HG02884 (cell line): Measurements from ENCODE around the gene ACOT8.

Experiments
- ATAC-seq: cut with Tn5 transposase; IDR thresholded peaks from one replicate; pipeline ENCODE4 v1.9.1; 2021; ENCODE audit warnings: mild to moderate bottlenecking, moderate library complexity; ENCODE audit not compliant: unreplicated experiment

ACOT8 gene

GRCh38 chr20:45857882-45858216, 657 bp upstream of the ACOT8 start:
- peak; percentile 24 for ATAC-seq

- ATAC-seq, result no peak
Observed at GRCh38 chr20:45853484-45853883, 3.7 kb downstream of the ACOT8 start.

- no peak for ATAC-seq
Observed at GRCh38 chr20:45852326-45852725, 4.9 kb downstream of the ACOT8 start.

GRCh38 chr20:45851501-45851900, 5.7 kb downstream of the ACOT8 start:
- ATAC-seq, result no peak

- ATAC-seq, result no peak
Observed at GRCh38 chr20:45850926-45851325, 6.3 kb downstream of the ACOT8 start.

- no peak for ATAC-seq
Observed at GRCh38 chr20:45850238-45850637, 7.0 kb downstream of the ACOT8 start.

- ATAC-seq, result no peak
Observed at GRCh38 chr20:45848969-45849582, 8.1 kb downstream of the ACOT8 start.

GRCh38 chr20:45848421-45848820, 8.8 kb downstream of the ACOT8 start:
- ATAC-seq, result no peak

GRCh38 chr20:45845452-45845851, 11.7 kb downstream of the ACOT8 start:
- no peak for ATAC-seq

- ATAC-seq, result no peak
Observed at GRCh38 chr20:45843506-45843905, 13.7 kb downstream of the ACOT8 start.

- no peak for ATAC-seq
Observed at GRCh38 chr20:45842169-45842812, 14.9 kb downstream of the ACOT8 start.

GRCh38 chr20:45841407-45842129, 15.6 kb downstream of the ACOT8 start:
- no peak for ATAC-seq

GRCh38 chr20:45840700-45841198, 16.4 kb downstream of the ACOT8 start:
- ATAC-seq, result no peak

- ATAC-seq, result no peak
Observed at GRCh38 chr20:45836841-45837240, 20.4 kb downstream of the ACOT8 start.

- ATAC-seq, result no peak
Observed at GRCh38 chr20:45835825-45836224, 21.4 kb downstream of the ACOT8 start.

GRCh38 chr20:45835329-45835765, 21.8 kb downstream of the ACOT8 start:
- ATAC-seq, result no peak

- no peak for ATAC-seq
Observed at GRCh38 chr20:45834797-45835161, 22.4 kb downstream of the ACOT8 start.

GRCh38 chr20:45833883-45834796, 23.1 kb downstream of the ACOT8 start:
- ATAC-seq, result no peak

- ATAC-seq, result no peak
Observed at GRCh38 chr20:45833030-45833882, 23.9 kb downstream of the ACOT8 start, which contains the start of gene SNX21. Gene SNX21, plus strand, starts transcription at chr20:45833799. Its CDS starts 121 bp downstream, at chr20:45833920.

GRCh38 chr20:45832619-45833018, 24.6 kb downstream of the ACOT8 start:
- ATAC-seq, result no peak
